ENCODE measurements around the gene DDX20. TPM values are rescaled to one million over a fixed set of nuclear protein-coding genes. Genes with fewer than 3 reads are reported as not detected.

Gene DDX20
- total and polyA plus RNA-seq, 8 donors, result 0.58 to 55.6 (median 9.6) TPM

DNA sequence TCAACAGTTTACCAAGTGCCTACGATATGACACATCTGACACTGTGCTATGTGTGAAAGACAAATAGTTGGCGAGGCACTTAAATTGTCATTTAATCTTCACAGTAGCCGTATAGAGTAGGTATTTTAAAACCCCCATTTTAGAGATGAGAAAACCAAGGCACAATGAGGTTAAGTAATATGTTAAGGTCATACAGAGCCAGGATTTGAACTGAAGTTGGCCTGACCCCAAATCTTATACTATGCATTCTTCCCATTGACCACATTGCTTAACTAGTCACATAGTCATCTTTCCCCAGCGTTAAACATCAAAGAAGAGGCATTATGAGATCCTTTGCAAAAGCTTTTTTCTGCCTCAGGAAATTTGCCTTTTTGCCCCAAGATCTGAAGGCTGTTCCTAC, 20.4 kb upstream of the DDX20 start:
- WGBS, 5 donors, result 85 to 92% (median 88%) methylated on average over 4 of the region's 4 CpGs
- Histone ChIP-seq H3K9me3 (no peaks in the 10 kb centered on the region), H3K36me3 (no peaks in the 10 kb centered on the region), H3K4me1 (peaks cover 50 to 91% (median 69%) of the 10 kb centered on the region in 4 donors), H3K27me3 (peaks cover 0 to 5% (median 0%) of the 10 kb centered on the region in 3 donors), H3K4me3 (no peak overlapping the region), H3K27ac (peak overlapping the region in 1 of 5 donors; percentile 81)
- intact Hi-C loops (cut with DNase I; ENCODE audit: low total_unique reads), result no loop called here
- DNase-seq, result no peak
- no peak for TF ChIP-seq POLR2AphosphoS5 (IDR thresholded peaks at IDR 0.05)
- no peak for TF ChIP-seq POLR2A (IDR thresholded peaks at IDR 0.05)

DNA sequence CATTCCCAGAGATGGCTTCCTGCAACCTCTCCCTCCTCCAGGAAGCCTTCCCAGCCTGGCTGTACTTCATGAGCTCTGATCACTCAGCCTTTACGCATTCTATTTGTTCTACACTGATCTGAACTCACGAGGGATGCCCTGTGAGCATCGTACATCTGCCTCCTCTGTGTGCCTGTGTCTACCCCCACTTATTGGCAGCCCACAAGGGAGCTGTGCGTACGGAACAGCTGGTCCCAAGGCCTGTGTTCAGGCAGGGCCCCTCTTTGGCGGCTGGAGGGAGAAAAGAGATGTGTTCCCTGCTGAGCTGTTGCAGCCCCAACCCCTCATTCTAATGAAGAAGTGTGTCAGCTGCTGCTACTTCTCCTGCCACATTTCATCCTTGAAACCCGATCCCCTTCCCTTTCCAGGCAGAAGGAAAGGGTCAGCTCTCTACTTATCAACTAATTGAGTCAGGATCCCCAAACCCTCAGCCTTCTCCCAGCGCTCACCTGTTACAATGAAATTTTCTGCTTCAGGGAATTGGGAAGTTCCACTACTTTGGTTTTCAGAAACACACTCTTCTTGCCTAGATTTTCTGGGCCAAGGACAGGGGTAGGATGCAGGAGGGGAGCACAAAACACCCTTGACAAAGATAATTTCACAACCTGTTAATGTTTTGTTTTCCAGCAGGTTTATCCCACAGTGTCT, 19.7 kb upstream of the DDX20 start:
- intact Hi-C loops (cut with DNase I; ENCODE audit: low total_unique reads), result no loop called here
- Histone ChIP-seq H3K27ac (no peak overlapping the region), H3K4me3 (no peak overlapping the region), H3K27me3 (peaks cover 0 to 10% (median 0%) of the 10 kb centered on the region in 3 donors), H3K4me1 (peaks cover 50 to 88% (median 66%) of the 10 kb centered on the region in 4 donors), H3K36me3 (no peaks in the 10 kb centered on the region), H3K9me3 (no peaks in the 10 kb centered on the region)
- TF ChIP-seq POLR2A (IDR thresholded peaks at IDR 0.05) (no peak), POLR2AphosphoS5 (IDR thresholded peaks at IDR 0.05) (no peak), EP300 (IDR thresholded peaks at IDR 0.05) (no peak)
- TF ChIP-seq, protein P1, sequence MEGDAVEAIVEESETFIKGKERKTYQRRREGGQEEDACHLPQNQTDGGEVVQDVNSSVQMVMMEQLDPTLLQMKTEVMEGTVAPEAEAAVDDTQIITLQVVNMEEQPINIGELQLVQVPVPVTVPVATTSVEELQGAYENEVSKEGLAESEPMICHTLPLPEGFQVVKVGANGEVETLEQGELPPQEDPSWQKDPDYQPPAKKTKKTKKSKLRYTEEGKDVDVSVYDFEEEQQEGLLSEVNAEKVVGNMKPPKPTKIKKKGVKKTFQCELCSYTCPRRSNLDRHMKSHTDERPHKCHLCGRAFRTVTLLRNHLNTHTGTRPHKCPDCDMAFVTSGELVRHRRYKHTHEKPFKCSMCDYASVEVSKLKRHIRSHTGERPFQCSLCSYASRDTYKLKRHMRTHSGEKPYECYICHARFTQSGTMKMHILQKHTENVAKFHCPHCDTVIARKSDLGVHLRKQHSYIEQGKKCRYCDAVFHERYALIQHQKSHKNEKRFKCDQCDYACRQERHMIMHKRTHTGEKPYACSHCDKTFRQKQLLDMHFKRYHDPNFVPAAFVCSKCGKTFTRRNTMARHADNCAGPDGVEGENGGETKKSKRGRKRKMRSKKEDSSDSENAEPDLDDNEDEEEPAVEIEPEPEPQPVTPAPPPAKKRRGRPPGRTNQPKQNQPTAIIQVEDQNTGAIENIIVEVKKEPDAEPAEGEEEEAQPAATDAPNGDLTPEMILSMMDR (IDR thresholded peaks at IDR 0.05), result no peak
- 68 to 87% (median 79%) methylated on average over 8 of the region's 8 CpGs for WGBS, 5 donors
- peak in 1 of 2 donors; percentile 67 for DNase-seq

DNA sequence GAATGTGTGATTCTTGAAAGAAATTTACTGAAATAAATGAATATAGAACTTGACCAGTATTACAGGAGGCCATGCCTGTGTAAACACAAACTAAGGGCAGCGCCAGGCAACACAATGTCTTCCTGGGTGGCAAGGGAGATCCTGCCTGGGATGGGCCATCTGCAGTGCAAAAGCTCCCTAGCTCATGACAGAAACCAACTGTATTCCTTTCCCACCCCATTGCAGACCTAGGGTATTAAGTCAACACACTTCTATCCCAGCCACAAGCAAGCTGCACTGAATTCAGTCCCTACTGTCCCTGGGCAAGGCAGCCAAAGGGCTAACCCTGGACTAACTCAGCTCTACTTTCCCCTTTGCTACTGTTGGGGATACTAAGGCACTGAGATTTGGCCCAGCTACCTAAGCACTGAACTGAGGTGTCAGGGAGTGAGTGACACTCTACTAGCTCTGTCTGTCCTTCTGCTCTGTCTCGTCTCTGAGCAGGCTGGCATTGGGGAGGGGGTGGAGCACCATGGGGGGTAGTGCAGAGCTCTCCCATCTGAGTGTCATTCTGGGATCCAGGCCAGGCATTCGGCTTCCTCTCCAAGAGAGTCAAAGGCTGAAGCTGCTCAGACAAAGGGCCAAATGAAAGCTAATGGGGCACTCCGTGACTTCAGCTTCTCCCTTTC, 19.0 kb upstream of the DDX20 start:
- 69 to 79% (median 73%) methylated on average over 4 of the region's 4 CpGs for WGBS, 5 donors
- peak in 1 of 2 donors; percentile 65 for DNase-seq
- no peak for TF ChIP-seq EP300 (IDR thresholded peaks at IDR 0.05)
- TF ChIP-seq POLR2AphosphoS5 (IDR thresholded peaks at IDR 0.05), result no peak
- TF ChIP-seq, protein P1 (IDR thresholded peaks at IDR 0.05), result no peak
- no peak for TF ChIP-seq POLR2A (IDR thresholded peaks at IDR 0.05)
- peak overlapping the region in 1 of 4 donors; percentile 64 for H3K4me3 ChIP-seq
- intact Hi-C loops (cut with DNase I; ENCODE audit: low total_unique reads), result no loop called here
- no peaks in the 10 kb centered on the region for H3K9me3 ChIP-seq
- peaks cover 0 to 14% (median 0%) of the 10 kb centered on the region in 3 donors for H3K27me3 ChIP-seq
- H3K36me3 ChIP-seq, result no peaks in the 10 kb centered on the region
- H3K27ac ChIP-seq, result peak overlapping the region in 3 of 5 donors; percentile 83 to 91 (median 90)
- H3K4me1 ChIP-seq, result peaks cover 50 to 81% (median 63%) of the 10 kb centered on the region in 4 donors

DNA sequence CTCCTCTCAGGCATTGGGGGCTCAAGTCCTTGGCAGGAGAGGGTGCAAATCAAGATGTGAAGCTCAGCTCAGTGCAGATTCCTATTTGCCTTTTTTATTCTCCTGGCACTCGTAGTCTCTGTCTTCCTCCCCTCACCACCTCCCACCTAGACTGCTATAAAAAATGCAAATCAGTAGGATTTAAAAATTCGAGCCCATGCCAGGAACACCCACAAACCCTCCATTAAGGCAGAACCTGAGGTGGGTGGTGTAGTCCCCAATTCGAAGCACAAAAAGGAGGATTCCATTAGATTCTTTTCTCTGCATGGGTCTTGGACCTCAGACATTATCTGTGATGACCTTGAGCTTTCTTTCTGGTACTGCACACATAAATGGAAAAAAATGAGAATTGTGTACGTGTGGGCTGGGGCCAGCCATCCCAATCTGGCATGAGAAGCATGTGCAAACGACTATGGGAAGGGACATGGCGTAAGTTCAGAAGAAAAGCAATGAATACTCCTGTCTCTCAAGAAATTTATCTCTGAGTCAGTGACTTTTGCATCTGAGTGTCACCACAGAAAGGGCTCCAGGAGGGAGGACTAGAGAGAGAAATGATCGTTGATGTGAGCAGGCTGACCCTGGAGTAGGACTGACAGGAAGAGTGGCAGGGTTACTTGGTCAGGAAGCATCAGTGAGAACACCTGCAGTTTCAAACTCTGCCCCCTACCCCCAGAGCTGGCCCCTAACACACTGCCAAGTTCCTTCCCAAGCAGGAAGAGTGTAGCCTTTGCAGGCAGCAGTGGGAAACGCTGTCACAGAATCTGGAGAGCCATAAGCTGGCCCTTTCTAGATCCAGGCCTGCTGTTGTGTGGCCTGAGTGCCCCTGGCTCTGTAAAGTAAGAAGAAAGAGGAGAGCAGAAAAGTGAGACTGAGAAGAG, 18.2 kb upstream of the DDX20 start:
- TF ChIP-seq, protein P1 (IDR thresholded peaks at IDR 0.05), result no peak
- H3K27me3 ChIP-seq, result peaks cover 0 to 22% (median 0%) of the 10 kb centered on the region in 3 donors
- no peaks in the 10 kb centered on the region for H3K9me3 ChIP-seq
- intact Hi-C loops (cut with DNase I; ENCODE audit: low total_unique reads), result no loop called here
- peak overlapping the region in 4 of 5 donors; percentile 83 to 91 (median 87) for H3K27ac ChIP-seq
- DNase-seq, result no peak
- WGBS, 5 donors, result 46 to 67% (median 62%) methylated on average over 8 of the region's 8 CpGs
- H3K36me3 ChIP-seq, result no peaks in the 10 kb centered on the region
- H3K4me1 ChIP-seq, result peaks cover 50 to 74% (median 62%) of the 10 kb centered on the region in 4 donors
- H3K4me3 ChIP-seq, result peak overlapping the region; percentile 62 to 65 (median 64)
